Stomach (tissue), 4 donors: Measurements from ENCODE around the gene CPNE9.

Source experiments
- POLR2A ChIP-seq, 4 donors: fragments of 450-650 bp; IDR thresholded peaks; one replicate each; pipeline ENCODE4 v1.6.1; 2016; ENCODE audit warnings: antibody characterized with exemption in 4 of 4, control low read depth in 2 of 4, mild to moderate bottlenecking in 1 of 4, moderate library complexity in 1 of 4
- POLR2AphosphoS5 ChIP-seq, 3 donors: sonication (generic); formaldehyde crosslinking; IDR thresholded peaks; one replicate each; pipeline ENCODE4 v1.6.1; 2016; ENCODE audit warnings: antibody characterized with exemption in 3 of 3
- TF ChIP-seq, protein P1 (sequence below), 7 experiments: fragments of 450-650 bp in 4 of 7; fragments of 200-600 bp in 3 of 7; sonication (generic) in 3 of 7; IDR thresholded peaks; one replicate each; pipeline ENCODE4 v1.5.1; 2016 to 2019; ENCODE audit warnings: antibody characterized with exemption in 7 of 7, control low read depth in 2 of 7, mild to moderate bottlenecking in 1 of 7

DNA sequence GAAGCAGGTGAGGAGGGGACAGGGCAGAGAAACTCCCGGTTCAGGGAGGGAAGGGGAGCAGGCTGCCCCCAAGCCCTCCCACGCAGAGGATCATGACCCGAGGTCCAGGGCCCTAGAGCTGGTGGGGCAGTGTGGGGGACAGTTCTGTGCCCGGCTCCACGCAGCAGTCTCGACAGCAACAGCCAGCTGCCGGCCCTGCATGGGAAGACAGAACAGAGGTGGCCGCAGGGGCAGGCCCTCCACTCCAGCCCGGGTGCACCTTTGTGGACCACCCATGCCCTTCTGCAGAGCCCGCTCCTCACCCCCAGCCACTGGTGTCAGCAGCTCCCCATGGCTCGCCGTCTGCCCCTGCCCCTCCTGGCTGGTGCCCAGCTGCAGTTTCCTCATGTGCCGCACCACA, 53.8 kb downstream of the CPNE9 start:
- TF ChIP-seq, protein P1, sequence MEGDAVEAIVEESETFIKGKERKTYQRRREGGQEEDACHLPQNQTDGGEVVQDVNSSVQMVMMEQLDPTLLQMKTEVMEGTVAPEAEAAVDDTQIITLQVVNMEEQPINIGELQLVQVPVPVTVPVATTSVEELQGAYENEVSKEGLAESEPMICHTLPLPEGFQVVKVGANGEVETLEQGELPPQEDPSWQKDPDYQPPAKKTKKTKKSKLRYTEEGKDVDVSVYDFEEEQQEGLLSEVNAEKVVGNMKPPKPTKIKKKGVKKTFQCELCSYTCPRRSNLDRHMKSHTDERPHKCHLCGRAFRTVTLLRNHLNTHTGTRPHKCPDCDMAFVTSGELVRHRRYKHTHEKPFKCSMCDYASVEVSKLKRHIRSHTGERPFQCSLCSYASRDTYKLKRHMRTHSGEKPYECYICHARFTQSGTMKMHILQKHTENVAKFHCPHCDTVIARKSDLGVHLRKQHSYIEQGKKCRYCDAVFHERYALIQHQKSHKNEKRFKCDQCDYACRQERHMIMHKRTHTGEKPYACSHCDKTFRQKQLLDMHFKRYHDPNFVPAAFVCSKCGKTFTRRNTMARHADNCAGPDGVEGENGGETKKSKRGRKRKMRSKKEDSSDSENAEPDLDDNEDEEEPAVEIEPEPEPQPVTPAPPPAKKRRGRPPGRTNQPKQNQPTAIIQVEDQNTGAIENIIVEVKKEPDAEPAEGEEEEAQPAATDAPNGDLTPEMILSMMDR (IDR thresholded peaks at IDR 0.05), result no peak
- TF ChIP-seq POLR2AphosphoS5 (IDR thresholded peaks at IDR 0.05) (no peak), POLR2A (IDR thresholded peaks at IDR 0.05) (no peak)
